ENCODE results near the gene IGF1.
"Not testable (repeated sequence)": the region's sequence is repeated elsewhere in the genome, so short reads cannot be mapped to it uniquely, and the experiment has no call there.

IGF1 gene

GRCh38 chr12:102379346-102380162 is 100.8 kb downstream of the IGF1 start:
- DNase-seq (ENCODE audit: low read depth): no peak

- DNase-seq (ENCODE audit: low read depth): no peak
Measured at GRCh38 chr12:102376781-102377180, 103.6 kb downstream of the IGF1 start.

GRCh38 chr12:102376181-102376747 is 104.1 kb downstream of the IGF1 start:
- DNase-seq (ENCODE audit: low read depth): no peak

GRCh38 chr12:102374190-102374589 is 106.2 kb downstream of the IGF1 start:
- no peak for DNase-seq (ENCODE audit: low read depth)

- no peak for DNase-seq (ENCODE audit: low read depth)
Measured at GRCh38 chr12:102372087-102372486, 108.3 kb downstream of the IGF1 start.

- no peak for DNase-seq (ENCODE audit: low read depth)
Measured at GRCh38 chr12:102371165-102371564, 109.2 kb downstream of the IGF1 start.

- no peak for DNase-seq (ENCODE audit: low read depth)
Measured at GRCh38 chr12:102369876-102370275, 110.5 kb downstream of the IGF1 start.

GRCh38 chr12:102365365-102365764 is 115.0 kb downstream of the IGF1 start:
- no peak for DNase-seq (ENCODE audit: low read depth)

- no peak for DNase-seq (ENCODE audit: low read depth)
Measured at GRCh38 chr12:102364709-102365108, 115.7 kb downstream of the IGF1 start.

GRCh38 chr12:102356690-102357089 is 123.7 kb downstream of the IGF1 start:
- no peak for DNase-seq (ENCODE audit: low read depth)

GRCh38 chr12:102354281-102354680 is 126.1 kb downstream of the IGF1 start:
- DNase-seq (ENCODE audit: low read depth): not testable (repeated sequence)

GRCh38 chr12:102351322-102351721 is 129.0 kb downstream of the IGF1 start:
- DNase-seq (ENCODE audit: low read depth): no peak

GRCh38 chr12:102350070-102350469 is 130.3 kb downstream of the IGF1 start:
- DNase-seq (ENCODE audit: low read depth): no peak

GRCh38 chr12:102349079-102349478 is 131.3 kb downstream of the IGF1 start:
- DNase-seq (ENCODE audit: low read depth): no peak

- no peak for DNase-seq (ENCODE audit: low read depth)
Measured at GRCh38 chr12:102347811-102348210, 132.6 kb downstream of the IGF1 start.
